Measurements from ENCODE around the gene GFAP.

GRCh38 chr17:44911133-44912001 is 3.9 kb downstream of the GFAP start:
- TF ChIP-seq CTCF (tag by site-specific recombination; IDR thresholded peaks at IDR 0.05) (peak; percentile 64), ZNF140 (tag by site-specific recombination; IDR thresholded peaks at IDR 0.05) (no peak), BCL11B (tag by site-specific recombination; IDR thresholded peaks at IDR 0.05; ENCODE audit: low read depth) (no peak), ZBTB7A (tag by site-specific recombination; IDR thresholded peaks at IDR 0.05; ENCODE audit: low read depth) (no peak), ZNF843 (tag by site-specific recombination; IDR thresholded peaks at IDR 0.05) (no peak)
- TF ChIP-seq, protein P1, sequence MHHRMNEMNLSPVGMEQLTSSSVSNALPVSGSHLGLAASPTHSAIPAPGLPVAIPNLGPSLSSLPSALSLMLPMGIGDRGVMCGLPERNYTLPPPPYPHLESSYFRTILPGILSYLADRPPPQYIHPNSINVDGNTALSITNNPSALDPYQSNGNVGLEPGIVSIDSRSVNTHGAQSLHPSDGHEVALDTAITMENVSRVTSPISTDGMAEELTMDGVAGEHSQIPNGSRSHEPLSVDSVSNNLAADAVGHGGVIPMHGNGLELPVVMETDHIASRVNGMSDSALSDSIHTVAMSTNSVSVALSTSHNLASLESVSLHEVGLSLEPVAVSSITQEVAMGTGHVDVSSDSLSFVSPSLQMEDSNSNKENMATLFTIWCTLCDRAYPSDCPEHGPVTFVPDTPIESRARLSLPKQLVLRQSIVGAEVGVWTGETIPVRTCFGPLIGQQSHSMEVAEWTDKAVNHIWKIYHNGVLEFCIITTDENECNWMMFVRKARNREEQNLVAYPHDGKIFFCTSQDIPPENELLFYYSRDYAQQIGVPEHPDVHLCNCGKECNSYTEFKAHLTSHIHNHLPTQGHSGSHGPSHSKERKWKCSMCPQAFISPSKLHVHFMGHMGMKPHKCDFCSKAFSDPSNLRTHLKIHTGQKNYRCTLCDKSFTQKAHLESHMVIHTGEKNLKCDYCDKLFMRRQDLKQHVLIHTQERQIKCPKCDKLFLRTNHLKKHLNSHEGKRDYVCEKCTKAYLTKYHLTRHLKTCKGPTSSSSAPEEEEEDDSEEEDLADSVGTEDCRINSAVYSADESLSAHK (tag by site-specific recombination; IDR thresholded peaks at IDR 0.05) = peak; percentile 36; the same call in 1 of the 2 replicates

Data from HEK293 (cell line).